Measurements from ENCODE around the gene NR2F1-AS1.
"Not testable (repeated sequence)": the region's sequence is repeated elsewhere in the genome, so short reads cannot be mapped to it uniquely, and the experiment has no call there.

Gene NR2F1-AS1

GRCh38 chr5:93571114-93571949 is 9.7 kb downstream of the NR2F1-AS1 start:
- intact Hi-C loops (cut with DNase I): no loop called here
- no peak for DNase-seq

GRCh38 chr5:93570294-93571113 is 10.5 kb downstream of the NR2F1-AS1 start:
- no peak for DNase-seq
- intact Hi-C loops (cut with DNase I): no loop called here

GRCh38 chr5:93569300-93570160 is 11.5 kb downstream of the NR2F1-AS1 start:
- intact Hi-C loops (cut with DNase I): no loop called here
- DNase-seq: no peak

- no peak for DNase-seq
- intact Hi-C loops (cut with DNase I): no loop called here
Measured at GRCh38 chr5:93567424-93567823, 13.6 kb downstream of the NR2F1-AS1 start.

GRCh38 chr5:93566091-93566490 is 14.9 kb downstream of the NR2F1-AS1 start:
- intact Hi-C loops (cut with DNase I): no loop called here

GRCh38 chr5:93557021-93557604 is 23.9 kb downstream of the NR2F1-AS1 start:
- no peak for DNase-seq
- intact Hi-C loops (cut with DNase I): no loop called here

More at GRCh38 chr5:93566091-93566490, 14.9 kb downstream of the NR2F1-AS1 start:
- DNase-seq: no peak

GRCh38 chr5:93549594-93549993 is 31.4 kb downstream of the NR2F1-AS1 start:
- intact Hi-C loops (cut with DNase I); DNase-seq: not testable (repeated sequence)

GRCh38 chr5:93545872-93546271 is 35.1 kb downstream of the NR2F1-AS1 start:
- no peak for DNase-seq
- intact Hi-C loops (cut with DNase I): no loop called here

GRCh38 chr5:93532370-93532769 is 48.6 kb downstream of the NR2F1-AS1 start:
- intact Hi-C loops (cut with DNase I): no loop called here
- peak in 33 of 42 donors; percentile 1 to 71 (median 32) for DNase-seq

GRCh38 chr5:93521815-93522214 is 59.2 kb downstream of the NR2F1-AS1 start:
- DNase-seq: not testable (repeated sequence)
- intact Hi-C loops (cut with DNase I): loop anchor here (10.0 kb wide), 1 partner anchor 97 kb away; no protein-coding TSS in a partner anchor

- no peak for DNase-seq
- intact Hi-C loops (cut with DNase I): loop anchor here (10.0 kb wide), 1 partner anchor 95 kb away; no protein-coding TSS in a partner anchor
Measured at GRCh38 chr5:93519740-93520139, 61.3 kb downstream of the NR2F1-AS1 start.

GRCh38 chr5:93517828-93518227 is 63.2 kb downstream of the NR2F1-AS1 start:
- DNase-seq: no peak
- intact Hi-C loops (cut with DNase I): no loop called here

GRCh38 chr5:93513298-93513697 is 67.7 kb downstream of the NR2F1-AS1 start:
- intact Hi-C loops (cut with DNase I): no loop called here

GRCh38 chr5:93512799-93513198 is 68.2 kb downstream of the NR2F1-AS1 start:
- intact Hi-C loops (cut with DNase I): no loop called here
- DNase-seq: no peak

More at GRCh38 chr5:93513298-93513697, 67.7 kb downstream of the NR2F1-AS1 start:
- no peak for DNase-seq

- no peak for DNase-seq
- intact Hi-C loops (cut with DNase I): no loop called here
Measured at GRCh38 chr5:93511445-93511844, 69.6 kb downstream of the NR2F1-AS1 start.

GRCh38 chr5:93510626-93511380 is 70.2 kb downstream of the NR2F1-AS1 start:
- intact Hi-C loops (cut with DNase I): no loop called here
- no peak for DNase-seq

GRCh38 chr5:93505553-93505952 is 75.5 kb downstream of the NR2F1-AS1 start:
- DNase-seq; intact Hi-C loops (cut with DNase I): not testable (repeated sequence)

GRCh38 chr5:93503598-93504067 is 77.4 kb downstream of the NR2F1-AS1 start:
- no peak for DNase-seq
- intact Hi-C loops (cut with DNase I): no loop called here

Data from head of caudate nucleus (tissue), 42 donors.